ENCODE data around the gene PIK3C2G. TPM values are rescaled to one million over a fixed set of nuclear protein-coding genes. Genes with fewer than 3 reads are reported as not detected.

The PIK3C2G gene
- total RNA-seq, 1 donor from 2014 or later: not detected

- no peak for DNase-seq (ENCODE audit: missing footprints)
- ATAC-seq: no peak
- intact Hi-C loops (cut with DNase I): no loop called here
Observed at GRCh38 chr12:18564306-18564705, 303.0 kb downstream of the PIK3C2G start.

- no peak for ATAC-seq
- intact Hi-C loops (cut with DNase I): no loop called here
- no peak for DNase-seq (ENCODE audit: missing footprints)
Observed at GRCh38 chr12:18567787-18568186, 306.5 kb downstream of the PIK3C2G start.

GRCh38 chr12:18570543-18570942 lies 309.2 kb downstream of the PIK3C2G start:
- DNase-seq (ENCODE audit: missing footprints) (no peak), ATAC-seq (no peak)
- intact Hi-C loops (cut with DNase I): no loop called here

GRCh38 chr12:18576104-18576626 lies 314.8 kb downstream of the PIK3C2G start:
- intact Hi-C loops (cut with DNase I): no loop called here
- no peak for ATAC-seq
- DNase-seq (ENCODE audit: missing footprints): no peak

- DNase-seq (ENCODE audit: missing footprints) (no peak), ATAC-seq (no peak)
- intact Hi-C loops (cut with DNase I): no loop called here
Observed at GRCh38 chr12:18576648-18577047, 315.3 kb downstream of the PIK3C2G start.

- intact Hi-C loops (cut with DNase I): no loop called here
- DNase-seq (ENCODE audit: missing footprints) (no peak), ATAC-seq (no peak)
Observed at GRCh38 chr12:18578191-18578590, 316.9 kb downstream of the PIK3C2G start.

GRCh38 chr12:18580291-18580690 lies 319.0 kb downstream of the PIK3C2G start:
- no peak for ATAC-seq
- intact Hi-C loops (cut with DNase I): no loop called here

GRCh38 chr12:18580706-18581105 lies 319.4 kb downstream of the PIK3C2G start:
- DNase-seq (ENCODE audit: missing footprints) (no peak), ATAC-seq (no peak)
- intact Hi-C loops (cut with DNase I): no loop called here

More at GRCh38 chr12:18580291-18580690, 319.0 kb downstream of the PIK3C2G start:
- no peak for DNase-seq (ENCODE audit: missing footprints)

- no peak for ATAC-seq
- no peak for DNase-seq (ENCODE audit: missing footprints)
- intact Hi-C loops (cut with DNase I): no loop called here
Observed at GRCh38 chr12:18581232-18581962, 320.1 kb downstream of the PIK3C2G start.

GRCh38 chr12:18583655-18584054 lies 322.3 kb downstream of the PIK3C2G start:
- intact Hi-C loops (cut with DNase I): no loop called here
- DNase-seq (ENCODE audit: missing footprints): no peak

GRCh38 chr12:18586581-18586980 lies 325.3 kb downstream of the PIK3C2G start:
- intact Hi-C loops (cut with DNase I): no loop called here
- ATAC-seq (no peak), DNase-seq (ENCODE audit: missing footprints) (no peak)

More at GRCh38 chr12:18583655-18584054, 322.3 kb downstream of the PIK3C2G start:
- ATAC-seq: no peak

- no peak for DNase-seq (ENCODE audit: missing footprints)
- no peak for ATAC-seq
- intact Hi-C loops (cut with DNase I): no loop called here
Observed at GRCh38 chr12:18589316-18589715, 328.0 kb downstream of the PIK3C2G start.

GRCh38 chr12:18591473-18591872 lies 330.2 kb downstream of the PIK3C2G start:
- ATAC-seq: no peak
- DNase-seq (ENCODE audit: missing footprints): no peak
- intact Hi-C loops (cut with DNase I): no loop called here

GRCh38 chr12:18595412-18595811 lies 334.1 kb downstream of the PIK3C2G start:
- DNase-seq (ENCODE audit: missing footprints): no peak
- ATAC-seq: no peak
- intact Hi-C loops (cut with DNase I): no loop called here

GRCh38 chr12:18601962-18602361 lies 340.6 kb downstream of the PIK3C2G start:
- DNase-seq (ENCODE audit: missing footprints) (no peak), ATAC-seq (no peak)

GRCh38 chr12:18612971-18613370 lies 351.7 kb downstream of the PIK3C2G start:
- intact Hi-C loops (cut with DNase I): no loop called here
- ATAC-seq: no peak

More at GRCh38 chr12:18601962-18602361, 340.6 kb downstream of the PIK3C2G start:
- intact Hi-C loops (cut with DNase I): no loop called here

GRCh38 chr12:18620986-18621385 lies 359.7 kb downstream of the PIK3C2G start:
- intact Hi-C loops (cut with DNase I): no loop called here
- DNase-seq (ENCODE audit: missing footprints): no peak
- ATAC-seq: no peak

More at GRCh38 chr12:18612971-18613370, 351.7 kb downstream of the PIK3C2G start:
- DNase-seq (ENCODE audit: missing footprints): no peak

GRCh38 chr12:18629445-18629844 lies 368.1 kb downstream of the PIK3C2G start:
- ATAC-seq: no peak
- intact Hi-C loops (cut with DNase I): no loop called here
- DNase-seq (ENCODE audit: missing footprints): no peak

- no peak for ATAC-seq
- no peak for DNase-seq (ENCODE audit: missing footprints)
- intact Hi-C loops (cut with DNase I): no loop called here
Observed at GRCh38 chr12:18629916-18630315, 368.6 kb downstream of the PIK3C2G start.

- no peak for ATAC-seq
- no peak for DNase-seq (ENCODE audit: missing footprints)
- intact Hi-C loops (cut with DNase I): no loop called here
Observed at GRCh38 chr12:18631339-18631738, 370.0 kb downstream of the PIK3C2G start.

GRCh38 chr12:18632848-18633247 lies 371.5 kb downstream of the PIK3C2G start:
- no peak for DNase-seq (ENCODE audit: missing footprints)
- ATAC-seq: no peak
- intact Hi-C loops (cut with DNase I): no loop called here
